Colonic mucosa (tissue), 4 donors: ENCODE measurements around the gene C5orf22. TPM values are rescaled to one million over a fixed set of nuclear protein-coding genes. Genes with fewer than 3 reads are reported as not detected.

Source experiments
- DNase-seq: peaks from one replicate; pipeline ENCODE4 v3.0.0-alpha.2; 2020
- H3K27ac ChIP-seq: fragments of 200-600 bp; one replicate; pipeline ENCODE4 v1.8.0; 2021
- H3K27me3 ChIP-seq: fragments of 200-600 bp; one replicate; pipeline ENCODE4 v1.8.0; 2021
- H3K36me3 ChIP-seq: fragments of 200-600 bp; one replicate; pipeline ENCODE4 v1.8.0; 2021
- H3K4me1 ChIP-seq: fragments of 200-600 bp; one replicate; pipeline ENCODE4 v1.8.0; 2021; ENCODE audit warnings: mild to moderate bottlenecking
- H3K4me3 ChIP-seq: fragments of 200-600 bp; one replicate; pipeline ENCODE4 v1.8.0; 2021
- H3K9ac ChIP-seq, 2 donors: one replicate each; pipeline ENCODE4 v1.7.0; 2013; ENCODE audit warnings: control low read depth in 2 of 2, low read depth in 2 of 2, low read length in 2 of 2
- H3K9me3 ChIP-seq: fragments of 200-600 bp; one replicate; pipeline ENCODE4 v1.8.0; 2021
- intact Hi-C: fragments of 100-400 bp; cut with DNase I; formaldehyde crosslinking; loops from one replicate; pipeline ENCODE4 v1.14.1; 2022
- total RNA-seq, 2 donors: library from RNA; stranded (reverse); fragmentation: NEBNext Ultra II Directional in 1 of 2; extraction: Animal tissue kit (Norgen Biotek cat#: 25700) in 1 of 2; gene quantifications; one replicate each; pipeline ENCODE4 v1.2.1, GENCODE V29; 2021
- TF ChIP-seq, protein P1 (sequence below): fragments of 200-600 bp; IDR thresholded peaks from one replicate; pipeline ENCODE4 v1.8.0; 2022; ENCODE audit warnings: antibody characterized with exemption, mild to moderate bottlenecking
- donor health status: healthy.
- donor health status: DM: no; HTN: no; CAD: no.
- donor health status: DM: no; HTN: no; CAD: no.

The C5orf22 gene
- total RNA-seq, 2 donors from 2014 or later = 24.0 to 27.4 TPM

- H3K4me1 ChIP-seq = no peaks in the 10 kb centered on the region
- H3K27me3 ChIP-seq = no peaks in the 10 kb centered on the region
- TF ChIP-seq, protein P1, sequence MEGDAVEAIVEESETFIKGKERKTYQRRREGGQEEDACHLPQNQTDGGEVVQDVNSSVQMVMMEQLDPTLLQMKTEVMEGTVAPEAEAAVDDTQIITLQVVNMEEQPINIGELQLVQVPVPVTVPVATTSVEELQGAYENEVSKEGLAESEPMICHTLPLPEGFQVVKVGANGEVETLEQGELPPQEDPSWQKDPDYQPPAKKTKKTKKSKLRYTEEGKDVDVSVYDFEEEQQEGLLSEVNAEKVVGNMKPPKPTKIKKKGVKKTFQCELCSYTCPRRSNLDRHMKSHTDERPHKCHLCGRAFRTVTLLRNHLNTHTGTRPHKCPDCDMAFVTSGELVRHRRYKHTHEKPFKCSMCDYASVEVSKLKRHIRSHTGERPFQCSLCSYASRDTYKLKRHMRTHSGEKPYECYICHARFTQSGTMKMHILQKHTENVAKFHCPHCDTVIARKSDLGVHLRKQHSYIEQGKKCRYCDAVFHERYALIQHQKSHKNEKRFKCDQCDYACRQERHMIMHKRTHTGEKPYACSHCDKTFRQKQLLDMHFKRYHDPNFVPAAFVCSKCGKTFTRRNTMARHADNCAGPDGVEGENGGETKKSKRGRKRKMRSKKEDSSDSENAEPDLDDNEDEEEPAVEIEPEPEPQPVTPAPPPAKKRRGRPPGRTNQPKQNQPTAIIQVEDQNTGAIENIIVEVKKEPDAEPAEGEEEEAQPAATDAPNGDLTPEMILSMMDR = no peak
- no peak for DNase-seq
- no peak overlapping the region for H3K9ac ChIP-seq
- H3K9me3 ChIP-seq = no peaks in the 10 kb centered on the region
- H3K27ac ChIP-seq = no peak overlapping the region
- no peak overlapping the region for H3K4me3 ChIP-seq
- H3K36me3 ChIP-seq = no peaks in the 10 kb centered on the region
- intact Hi-C loops = no loop called here
These were observed 47.5 kb downstream of the C5orf22 start for GRCh38 chr5:31579558-31579957.

DNA sequence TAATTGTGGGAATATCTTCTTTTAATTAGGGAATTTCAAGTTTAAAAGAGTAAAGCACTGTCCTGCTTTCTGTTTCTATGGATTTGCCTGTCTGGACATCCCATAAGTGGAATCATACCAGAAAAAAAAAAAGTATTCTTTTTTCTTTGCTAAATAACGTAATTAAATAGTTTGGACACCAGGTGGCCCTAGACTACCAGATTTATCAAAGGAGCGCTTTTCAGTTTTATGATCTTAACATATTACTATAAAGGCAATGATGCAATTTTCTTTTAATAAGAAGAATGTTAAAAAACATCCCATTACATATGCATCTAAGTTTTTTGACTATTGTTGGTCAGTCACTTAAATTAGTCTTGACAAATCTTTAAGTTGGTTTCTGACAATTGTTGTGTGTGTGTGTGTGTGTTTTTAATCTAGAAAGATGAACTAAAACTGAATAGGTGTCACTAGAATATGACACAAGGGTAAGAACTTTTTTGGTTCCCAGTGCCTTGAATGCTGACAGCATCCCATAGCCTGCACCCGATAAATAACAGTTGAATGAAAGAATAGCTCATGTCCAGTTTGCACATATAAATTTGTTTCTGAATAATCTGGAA, 49.5 kb downstream of the C5orf22 start:
- no peaks in the 10 kb centered on the region for H3K9me3 ChIP-seq
- TF ChIP-seq, protein P1 = peak; percentile 32
- no peak for DNase-seq
- H3K27ac ChIP-seq = no peak overlapping the region
- no peaks in the 10 kb centered on the region for H3K36me3 ChIP-seq
- H3K9ac ChIP-seq = no peak overlapping the region
- no peak overlapping the region for H3K4me3 ChIP-seq
- intact Hi-C loops = loop anchor here (2.0 to 10.0 kb wide), 2 partner anchors 227 to 513 kb away; no protein-coding TSS in a partner anchor
- H3K4me1 ChIP-seq = no peaks in the 10 kb centered on the region
- H3K27me3 ChIP-seq = no peaks in the 10 kb centered on the region

DNA sequence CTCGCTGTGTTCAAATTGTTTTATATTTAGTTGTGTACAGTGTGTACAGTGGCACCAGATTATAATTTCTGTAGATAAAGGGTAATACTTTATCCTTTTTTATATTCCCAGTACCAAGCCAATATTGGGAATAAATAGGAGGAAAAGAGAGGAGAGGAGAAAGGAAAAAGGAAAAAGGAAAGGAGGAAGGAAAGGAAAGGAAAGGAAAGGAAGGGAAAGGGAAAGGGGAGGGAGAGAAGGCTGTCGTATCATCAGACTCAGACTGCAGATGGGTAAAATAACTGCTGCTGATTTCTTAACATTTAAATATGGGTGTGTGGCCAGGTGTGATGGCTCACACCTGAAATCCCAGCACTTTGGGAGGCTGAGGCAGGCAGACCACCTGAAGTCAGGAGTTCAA, 51.0 kb downstream of the C5orf22 start:
- H3K4me1 ChIP-seq = no peaks in the 10 kb centered on the region
- H3K27me3 ChIP-seq = no peaks in the 10 kb centered on the region
- no peak overlapping the region for H3K4me3 ChIP-seq
- H3K27ac ChIP-seq = no peak overlapping the region
- H3K36me3 ChIP-seq = no peaks in the 10 kb centered on the region
- no peaks in the 10 kb centered on the region for H3K9me3 ChIP-seq
- TF ChIP-seq, protein P1 = no peak
- DNase-seq = no peak
- no peak overlapping the region for H3K9ac ChIP-seq
- intact Hi-C loops = loop anchor here (10.0 kb wide), 1 partner anchor 512 kb away; no protein-coding TSS in a partner anchor

GRCh38 chr5:31585166-31585894, 53.2 kb downstream of the C5orf22 start:
- Histone ChIP-seq H3K9ac (no peak overlapping the region), H3K4me3 (no peak overlapping the region), H3K27me3 (no peaks in the 10 kb centered on the region), H3K27ac (no peak overlapping the region), H3K4me1 (no peaks in the 10 kb centered on the region), H3K36me3 (no peaks in the 10 kb centered on the region), H3K9me3 (no peaks in the 10 kb centered on the region)
- no peak for DNase-seq
- TF ChIP-seq, protein P1 = no peak
- intact Hi-C loops = loop anchor here (10.0 kb wide), 1 partner anchor 509 kb away; no protein-coding TSS in a partner anchor

DNA sequence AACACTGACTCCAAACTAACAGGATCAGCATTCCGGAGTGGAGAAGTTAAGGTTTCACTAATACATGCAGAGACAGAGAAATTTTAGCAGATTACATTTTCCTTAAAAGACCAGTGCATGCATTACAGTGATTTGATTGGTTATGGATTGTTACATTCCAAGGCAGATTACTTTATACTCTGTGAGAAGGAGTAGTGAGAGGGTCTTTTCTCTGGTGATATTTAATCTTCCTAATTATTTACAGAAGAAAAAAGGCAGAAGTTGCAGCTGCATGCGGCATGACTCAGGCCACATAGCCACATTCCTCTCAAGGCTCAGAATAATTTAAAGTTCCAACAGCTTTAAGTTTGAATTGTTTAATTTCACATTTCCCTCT, 53.8 kb downstream of the C5orf22 start:
- Histone ChIP-seq H3K36me3 (no peaks in the 10 kb centered on the region), H3K27ac (no peak overlapping the region), H3K4me1 (no peaks in the 10 kb centered on the region), H3K9me3 (no peaks in the 10 kb centered on the region), H3K4me3 (no peak overlapping the region), H3K9ac (no peak overlapping the region), H3K27me3 (no peaks in the 10 kb centered on the region)
- TF ChIP-seq, protein P1 = no peak
- intact Hi-C loops = loop anchor here (10.0 kb wide), 1 partner anchor 509 kb away; no protein-coding TSS in a partner anchor
- no peak for DNase-seq
